HG03103 (cell line): ENCODE results near the gene CACNA1G.

Experiments
- ATAC-seq: cut with Tn5 transposase; IDR thresholded peaks from one replicate; pipeline ENCODE4 v1.9.1; 2021; ENCODE audit warnings: low read depth; ENCODE audit not compliant: unreplicated experiment

The CACNA1G gene

GRCh38 chr17:50547035-50547735 lies 13.3 kb upstream of the CACNA1G start, which contains the start of gene SPATA20:
Gene SPATA20, plus strand, starts transcription at chr17:50547174. Its CDS starts 35 bp downstream, at chr17:50547209.
- ATAC-seq: peak; percentile 69

GRCh38 chr17:50547736-50548083 lies 12.8 kb upstream of the CACNA1G start:
- ATAC-seq: no peak

- ATAC-seq: no peak
Observed at GRCh38 chr17:50548831-50549230, 11.7 kb upstream of the CACNA1G start.

GRCh38 chr17:50549256-50549941 lies 11.1 kb upstream of the CACNA1G start:
- no peak for ATAC-seq

GRCh38 chr17:50549969-50550368 lies 10.5 kb upstream of the CACNA1G start:
- ATAC-seq: no peak

GRCh38 chr17:50550661-50551432 lies 9.7 kb upstream of the CACNA1G start:
- ATAC-seq: no peak

GRCh38 chr17:50551433-50551815 lies 9.1 kb upstream of the CACNA1G start:
- no peak for ATAC-seq

GRCh38 chr17:50551884-50552283 lies 8.6 kb upstream of the CACNA1G start:
- no peak for ATAC-seq

- no peak for ATAC-seq
Observed at GRCh38 chr17:50554201-50554600, 6.3 kb upstream of the CACNA1G start.

- ATAC-seq: no peak
Observed at GRCh38 chr17:50556803-50557202, 3.7 kb upstream of the CACNA1G start.

GRCh38 chr17:50557630-50558029 lies 2.9 kb upstream of the CACNA1G start:
- no peak for ATAC-seq

- ATAC-seq: no peak
Observed at GRCh38 chr17:50558091-50558490, 2.4 kb upstream of the CACNA1G start.

GRCh38 chr17:50558581-50558940 lies 2.0 kb upstream of the CACNA1G start:
- ATAC-seq: no peak

- ATAC-seq: no peak
Observed at GRCh38 chr17:50558941-50559614, 1.4 kb upstream of the CACNA1G start.

GRCh38 chr17:50559674-50560184 lies 786 bp upstream of the CACNA1G start:
- no peak for ATAC-seq

GRCh38 chr17:50560931-50561745 lies 623 bp downstream of the CACNA1G start:
- no peak for ATAC-seq

- ATAC-seq: no peak
Observed at GRCh38 chr17:50561746-50562141, 1.2 kb downstream of the CACNA1G start.

GRCh38 chr17:50562242-50563091 lies 2.0 kb downstream of the CACNA1G start:
- no peak for ATAC-seq

GRCh38 chr17:50563092-50563511 lies 2.6 kb downstream of the CACNA1G start:
- ATAC-seq: no peak
